ENCODE results near the gene DHRS7C. TPM values are rescaled to one million over a fixed set of nuclear protein-coding genes. Genes with fewer than 3 reads are reported as not detected.

DHRS7C gene
- total RNA-seq, 2 experiments from 2014 or later: not detected

Other genes with a start within 250 kb of the DHRS7C start
- 10 to 100 TPM; 57.9 to 74.2 TPM for gene STX8, start 215.8 kb downstream of the DHRS7C start, total RNA-seq
- gene CFAP52, start 214.9 kb downstream of the DHRS7C start, total RNA-seq: not detected
- gene USP43, start 146.1 kb downstream of the DHRS7C start, total RNA-seq: under 1 TPM; 0.28 to 0.29 TPM
- gene GSG1L2, start 30.5 kb upstream of the DHRS7C start, total RNA-seq: not detected
- gene GLP2R, start 34.3 kb upstream of the DHRS7C start, total RNA-seq: not detected
- gene RCVRN, start 113.7 kb upstream of the DHRS7C start, total RNA-seq: not detected